A549 (cell line): Measurements from ENCODE around the gene SURF6.
"Not testable (repeated sequence)": the region's sequence is repeated elsewhere in the genome, so short reads cannot be mapped to it uniquely, and the experiment has no call there.

Experiments used
- MAZ ChIP-seq: fragments of 150-350 bp; IDR thresholded peaks from 2 replicates; pipeline ENCODE4 v1.6.1; 2014; ENCODE audit warnings: antibody characterized with exemption, low read depth, low read length, borderline replicate concordance
- POLR2A ChIP-seq: IDR thresholded peaks from 2 replicates; pipeline ENCODE4 v1.6.1; 2012; ENCODE audit warnings: mild to moderate bottlenecking, low read length

DNA sequence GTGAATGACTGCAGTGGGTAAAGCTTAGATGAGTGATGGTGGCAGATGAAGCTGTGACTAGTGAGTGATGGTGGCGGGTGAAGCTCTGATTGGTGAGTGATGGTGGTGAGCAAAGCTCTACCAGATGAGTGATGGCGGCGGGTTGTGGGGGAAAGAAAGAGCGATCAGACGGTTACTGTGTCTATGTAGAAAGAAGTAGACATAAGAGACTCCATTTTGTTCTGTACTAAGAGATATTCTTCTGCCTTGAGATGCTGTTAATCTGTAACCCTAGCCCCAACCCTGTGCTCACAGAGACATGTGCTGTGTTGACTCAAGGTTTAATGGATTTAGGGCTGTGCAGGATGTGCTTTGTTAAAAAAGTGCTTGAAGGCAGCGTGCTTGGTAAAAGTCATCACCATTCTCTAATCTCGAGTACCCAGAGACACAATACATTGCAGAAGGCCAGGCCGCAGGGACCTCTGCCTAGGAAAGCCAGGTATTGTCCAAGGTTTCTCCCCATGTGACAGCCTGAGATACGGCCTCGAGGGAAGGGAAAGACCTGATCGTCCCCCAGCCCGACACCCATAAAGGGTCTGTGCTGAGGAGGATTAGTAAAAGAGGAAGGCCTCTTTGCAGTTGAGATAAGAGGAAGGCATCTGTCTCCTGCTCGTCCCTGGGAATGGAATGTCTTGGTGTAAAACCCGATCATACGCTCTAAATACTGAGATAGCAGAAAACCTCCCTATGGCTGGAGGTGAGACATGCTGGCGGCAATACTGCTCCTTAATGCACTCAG is 52.5 kb downstream of the SURF6 start:
- not testable (repeated sequence) for TF ChIP-seq POLR2A, MAZ
